Gastroesophageal sphincter (tissue), 3 donors: ENCODE measurements around the gene METRN.

Experiments
- CTCF ChIP-seq, 4 experiments: fragments of 200-600 bp in 2 of 4; fragments of 450-650 bp in 2 of 4; sonication (generic) in 1 of 4; IDR thresholded peaks; one replicate each; pipeline ENCODE4 v1.5.1; 2017 to 2019; ENCODE audit warnings: antibody characterized with exemption in 4 of 4, mild to moderate bottlenecking in 2 of 4, moderate library complexity in 2 of 4
- EP300 ChIP-seq: sonication (generic); formaldehyde crosslinking; IDR thresholded peaks from one replicate; pipeline ENCODE4 v1.6.1; 2017; ENCODE audit warnings: antibody characterized with exemption, mild to moderate bottlenecking
- POLR2A ChIP-seq, 2 donors: fragments of 450-650 bp; IDR thresholded peaks; one replicate each; pipeline ENCODE4 v1.6.1; 2017; ENCODE audit warnings: antibody characterized with exemption in 2 of 2, mild to moderate bottlenecking in 2 of 2, moderate library complexity in 1 of 2
- POLR2AphosphoS5 ChIP-seq: sonication (generic); formaldehyde crosslinking; IDR thresholded peaks from one replicate; pipeline ENCODE4 v1.6.1; 2017; ENCODE audit warnings: antibody characterized with exemption

DNA sequence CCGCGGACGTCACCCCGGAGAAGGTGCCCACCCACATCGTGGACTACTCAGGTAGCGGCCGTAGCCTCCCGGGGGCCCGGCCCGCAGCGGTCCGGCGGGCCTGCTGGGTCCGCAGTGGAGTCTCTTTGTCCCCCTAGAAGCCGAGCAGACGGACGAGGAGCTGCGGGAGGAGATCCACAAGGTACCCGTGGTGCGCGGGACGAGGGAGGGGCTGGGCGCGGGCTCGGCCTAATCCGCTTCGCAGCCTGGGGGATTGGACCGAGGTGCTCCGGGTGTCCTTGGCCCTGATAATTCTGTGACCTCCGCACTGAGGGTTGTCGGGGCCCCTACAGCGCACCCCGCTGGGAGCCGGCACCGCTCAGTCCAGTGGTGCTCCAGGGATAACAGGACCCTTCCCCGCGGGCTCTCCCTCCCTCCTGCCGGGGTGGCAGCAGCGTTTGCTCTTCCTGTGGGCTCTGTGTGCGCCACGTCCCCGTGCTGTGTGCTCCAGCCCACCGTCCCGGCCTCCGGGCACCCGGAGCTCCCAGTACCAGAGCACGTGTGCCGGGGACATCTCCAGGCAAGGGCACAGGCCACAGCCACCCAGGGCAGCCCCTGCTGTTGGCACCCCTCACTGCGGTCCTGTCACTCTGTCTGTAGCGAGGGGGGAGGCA, 46.3 kb upstream of the METRN start:
- TF ChIP-seq CTCF (IDR thresholded peaks at IDR 0.05) (no peak), POLR2A (IDR thresholded peaks at IDR 0.05) (no peak), EP300 (no peak), POLR2AphosphoS5 (no peak)
